Nephron progenitor cell (in vitro differentiated cells): ENCODE measurements around the gene WNT5A.

Source experiments
- DNase-seq: peaks from one replicate; pipeline ENCODE4 v3.0.0; 2021
- H3K27ac Mint-ChIP-seq: 2 replicates; pipeline ENCODE4 v1.8.0; 2021; ENCODE audit warnings: mild to moderate bottlenecking, moderate library complexity, mixed read lengths
- H3K27me3 Mint-ChIP-seq: 2 replicates; pipeline ENCODE4 v1.8.0; 2021; ENCODE audit warnings: mild to moderate bottlenecking, low read depth, mixed read lengths; ENCODE audit not compliant: poor library complexity
- H3K36me3 Mint-ChIP-seq: 2 replicates; pipeline ENCODE4 v1.8.0; 2021; ENCODE audit warnings: low read depth, mixed read lengths
- H3K4me1 Mint-ChIP-seq: 2 replicates; pipeline ENCODE4 v1.8.0; 2021; ENCODE audit warnings: mixed read lengths
- H3K4me3 Mint-ChIP-seq: 2 replicates; pipeline ENCODE4 v1.8.0; 2021; ENCODE audit warnings: mild to moderate bottlenecking, moderate library complexity, mixed read lengths
- H3K9me3 Mint-ChIP-seq: 2 replicates; pipeline ENCODE4 v1.8.0; 2021; ENCODE audit warnings: mild to moderate bottlenecking, moderate library complexity, mixed read lengths
- CTCF ChIP-seq: fragments of 200-600 bp; sonication (generic); IDR thresholded peaks from 2 replicates; pipeline ENCODE4 v1.5.0; 2021; ENCODE audit warnings: antibody characterized with exemption

WNT5A gene

GRCh38 chr3:55514962-55515361 is 27.9 kb upstream of the WNT5A start:
- Mint-ChIP-seq H3K27me3 (no peaks in the 10 kb centered on the region), H3K4me1 (peaks cover 76% of the 10 kb centered on the region), H3K36me3 (no peaks in the 10 kb centered on the region), H3K4me3 (no peak overlapping the region), H3K27ac (no peak overlapping the region), H3K9me3 (no peaks in the 10 kb centered on the region)
- no peak for DNase-seq
- no peak for TF ChIP-seq CTCF

- no peak for TF ChIP-seq CTCF
- Mint-ChIP-seq H3K9me3 (no peaks in the 10 kb centered on the region), H3K36me3 (no peaks in the 10 kb centered on the region), H3K4me1 (peaks cover 69% of the 10 kb centered on the region), H3K27me3 (no peaks in the 10 kb centered on the region), H3K27ac (no peak overlapping the region), H3K4me3 (no peak overlapping the region)
- DNase-seq = no peak
Observed at GRCh38 chr3:55512571-55513343, 25.7 kb upstream of the WNT5A start.

GRCh38 chr3:55511895-55512570 is 24.9 kb upstream of the WNT5A start:
- Mint-ChIP-seq H3K4me3 (no peak overlapping the region), H3K27ac (no peak overlapping the region)
- no peak for DNase-seq

GRCh38 chr3:55508335-55508734 is 21.2 kb upstream of the WNT5A start:
- no peak for DNase-seq
- Mint-ChIP-seq H3K4me1 (peaks cover 37% of the 10 kb centered on the region), H3K27ac (no peak overlapping the region), H3K27me3 (no peaks in the 10 kb centered on the region), H3K36me3 (no peaks in the 10 kb centered on the region), H3K9me3 (no peaks in the 10 kb centered on the region), H3K4me3 (no peak overlapping the region)
- no peak for TF ChIP-seq CTCF

More at GRCh38 chr3:55511895-55512570, 24.9 kb upstream of the WNT5A start:
- no peak for TF ChIP-seq CTCF
- H3K9me3 Mint-ChIP-seq = no peaks in the 10 kb centered on the region
- no peaks in the 10 kb centered on the region for H3K36me3 Mint-ChIP-seq
- H3K27me3 Mint-ChIP-seq = no peaks in the 10 kb centered on the region
- peaks cover 65% of the 10 kb centered on the region for H3K4me1 Mint-ChIP-seq

- no peaks in the 10 kb centered on the region for H3K36me3 Mint-ChIP-seq
- no peaks in the 10 kb centered on the region for H3K9me3 Mint-ChIP-seq
- H3K27ac Mint-ChIP-seq = no peak overlapping the region
- peaks cover 36% of the 10 kb centered on the region for H3K4me1 Mint-ChIP-seq
- H3K4me3 Mint-ChIP-seq = no peak overlapping the region
- H3K27me3 Mint-ChIP-seq = no peaks in the 10 kb centered on the region
- TF ChIP-seq CTCF = no peak
- DNase-seq = no peak
Observed at GRCh38 chr3:55507808-55508207, 20.7 kb upstream of the WNT5A start.
